Hypothalamus (tissue), 51 donors: ENCODE measurements around the gene MVP.

Experiments
- DNase-seq, 51 donors: peaks; one replicate each; lab custom pipeline; 2025; lab: John Stamatoyannopoulos, UW

MVP gene

DNA sequence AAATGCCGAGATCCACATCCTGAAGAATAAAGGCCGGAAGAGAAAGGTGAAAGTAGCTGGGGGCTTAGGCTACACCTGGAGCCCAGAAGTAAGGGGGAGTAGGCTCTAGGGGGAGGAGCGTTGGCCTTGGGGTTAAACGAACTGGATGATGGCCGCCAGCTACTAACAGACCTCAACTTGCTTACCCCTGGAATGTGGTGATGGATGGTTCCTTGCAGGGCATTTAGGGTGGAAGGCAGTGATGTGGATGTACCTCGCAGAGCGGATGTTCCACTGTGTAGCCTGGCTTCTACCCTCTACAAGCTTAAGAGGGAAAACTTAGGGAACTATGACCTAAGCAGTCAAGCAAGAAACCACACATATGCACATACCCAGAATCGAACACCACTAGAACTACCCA, 16.2 kb upstream of the MVP start:
- DNase-seq: no peak

DNA sequence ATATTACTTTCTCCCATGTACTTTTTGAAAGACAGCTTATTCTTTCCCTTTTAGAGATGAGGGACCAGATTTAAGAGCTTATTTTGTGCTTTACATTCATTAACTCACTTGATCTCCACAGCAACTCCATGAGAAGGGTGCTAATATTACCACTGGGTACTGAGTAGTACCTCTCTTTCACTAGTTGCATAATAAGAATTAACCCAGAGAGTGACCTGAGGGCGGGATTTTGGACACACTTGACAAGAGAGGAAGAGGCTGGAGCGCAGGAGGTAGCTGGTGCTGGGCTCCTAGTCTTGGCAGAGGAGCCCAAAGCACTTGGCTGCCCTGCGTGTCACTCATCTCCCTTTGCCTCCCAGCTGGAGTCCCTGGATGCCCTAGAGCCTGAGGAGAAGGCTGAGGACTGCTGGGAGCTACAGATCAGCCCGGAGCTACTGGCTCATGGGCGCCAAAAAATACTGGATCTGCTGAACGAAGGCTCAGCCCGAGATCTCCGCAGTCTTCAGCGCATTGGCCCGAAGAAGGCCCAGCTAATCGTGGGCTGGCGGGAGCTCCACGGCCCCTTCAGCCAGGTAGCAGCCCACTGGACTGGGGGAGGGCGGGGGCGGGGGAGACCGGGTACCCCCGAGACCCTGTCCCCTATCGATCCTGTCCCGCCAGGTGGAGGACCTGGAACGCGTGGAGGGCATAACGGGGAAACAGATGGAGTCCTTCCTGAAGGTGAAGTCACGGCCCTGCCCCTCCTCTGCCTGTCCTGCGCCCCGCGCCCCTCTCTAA, 15.6 kb upstream of the MVP start:
- peak in 22 of 51 donors; percentile 22 to 70 (median 46) for DNase-seq

DNA sequence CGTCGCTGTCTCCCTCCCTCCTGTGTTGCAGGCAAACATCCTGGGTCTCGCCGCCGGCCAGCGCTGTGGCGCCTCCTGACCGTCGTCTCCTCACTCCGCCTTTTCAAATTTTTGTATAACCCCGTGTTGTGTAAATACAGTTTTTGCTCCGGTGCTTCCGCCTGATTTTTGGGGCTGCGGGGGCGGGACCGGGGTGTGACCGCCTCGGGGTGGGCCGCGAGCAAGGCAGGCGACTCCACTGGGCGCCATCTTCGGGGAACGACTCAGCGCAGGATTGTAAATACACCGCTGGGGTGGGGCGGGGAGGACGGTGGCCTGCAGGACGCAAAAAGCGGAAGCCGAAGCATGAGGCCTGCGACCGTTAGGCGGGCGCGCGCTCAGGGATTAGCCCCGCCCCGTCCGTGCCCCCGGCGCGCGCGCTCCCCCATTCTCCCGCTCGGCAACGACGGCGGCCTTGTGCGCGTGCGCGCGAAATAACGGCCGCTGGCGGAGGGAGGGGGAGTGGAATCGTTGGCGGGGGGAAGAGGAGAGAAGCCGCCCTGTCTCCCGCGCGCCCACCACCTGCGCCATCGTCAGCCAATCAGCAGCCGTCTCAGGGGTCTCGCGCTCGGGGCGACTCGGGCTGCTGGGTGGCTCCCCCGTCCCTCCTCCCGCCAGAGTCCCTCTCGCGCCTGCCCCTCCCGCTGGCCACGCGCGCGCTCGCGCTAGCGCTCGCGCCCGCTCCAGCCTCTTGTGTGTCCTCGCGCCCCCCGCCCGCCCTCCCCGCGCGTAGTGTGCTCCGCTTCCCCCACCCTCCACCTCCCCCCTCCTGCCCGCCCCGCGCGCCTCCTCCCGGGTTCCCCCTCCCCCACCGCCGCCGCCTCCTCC, 14.8 kb upstream of the MVP start:
- peak; percentile 75 to 99 (median 96) for DNase-seq

DNA sequence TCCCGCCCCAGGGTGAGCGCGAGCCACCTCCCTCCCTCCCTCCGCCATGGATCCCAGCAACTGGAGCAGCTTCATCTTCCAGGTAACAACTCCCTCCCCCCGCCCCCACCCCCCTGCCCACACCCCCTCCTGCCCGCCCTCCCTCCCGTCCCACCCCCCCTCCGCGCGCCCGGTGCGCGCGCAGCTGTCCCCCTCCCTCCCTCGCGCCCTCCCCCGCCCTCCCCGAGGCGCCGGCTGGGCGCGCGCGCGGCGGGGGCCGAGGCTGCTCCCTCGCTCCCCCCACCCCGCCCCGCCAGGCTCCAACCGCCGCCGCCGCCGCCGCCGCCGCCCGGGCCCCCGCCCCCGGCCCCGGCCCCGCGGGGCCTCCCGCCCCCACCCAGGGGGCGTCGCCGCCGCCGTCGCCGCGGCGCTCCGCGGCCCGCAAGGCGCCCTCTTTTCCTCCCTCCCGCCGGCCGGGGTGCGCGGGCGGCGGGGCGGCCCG, 14.1 kb upstream of the MVP start, which contains the start of gene MAZ:
TSS of gene MAZ (plus strand) at position 431 of the 481 bp plus-strand sequence. CDS start 173 bp downstream, outside the sequence.
- DNase-seq: peak in 14 of 51 donors; percentile 49 to 86 (median 71)

DNA sequence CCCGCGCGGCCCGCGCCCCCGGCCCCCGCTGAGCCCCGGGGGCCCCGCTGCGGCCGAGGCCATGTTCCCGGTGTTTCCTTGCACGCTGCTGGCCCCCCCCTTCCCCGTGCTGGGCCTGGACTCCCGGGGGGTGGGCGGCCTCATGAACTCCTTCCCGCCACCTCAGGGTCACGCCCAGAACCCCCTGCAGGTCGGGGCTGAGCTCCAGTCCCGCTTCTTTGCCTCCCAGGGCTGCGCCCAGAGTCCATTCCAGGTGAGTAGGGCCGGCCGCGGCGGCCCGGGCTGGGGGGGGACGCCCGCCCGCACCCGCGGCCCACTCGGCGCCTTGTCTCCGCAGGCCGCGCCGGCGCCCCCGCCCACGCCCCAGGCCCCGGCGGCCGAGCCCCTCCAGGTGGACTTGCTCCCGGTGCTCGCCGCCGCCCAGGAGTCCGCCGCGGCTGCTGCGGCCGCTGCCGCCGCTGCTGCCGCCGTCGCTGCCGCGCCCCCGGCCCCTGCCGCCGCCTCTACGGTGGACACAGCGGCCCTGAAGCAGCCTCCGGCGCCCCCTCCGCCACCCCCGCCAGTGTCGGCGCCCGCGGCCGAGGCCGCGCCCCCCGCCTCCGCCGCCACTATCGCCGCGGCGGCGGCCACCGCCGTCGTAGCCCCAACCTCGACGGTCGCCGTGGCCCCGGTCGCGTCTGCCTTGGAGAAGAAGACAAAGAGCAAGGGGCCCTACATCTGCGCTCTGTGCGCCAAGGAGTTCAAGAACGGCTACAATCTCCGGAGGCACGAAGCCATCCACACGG, 13.4 kb upstream of the MVP start:
- DNase-seq: peak in 11 of 51 donors; percentile 13 to 49 (median 27)

DNA sequence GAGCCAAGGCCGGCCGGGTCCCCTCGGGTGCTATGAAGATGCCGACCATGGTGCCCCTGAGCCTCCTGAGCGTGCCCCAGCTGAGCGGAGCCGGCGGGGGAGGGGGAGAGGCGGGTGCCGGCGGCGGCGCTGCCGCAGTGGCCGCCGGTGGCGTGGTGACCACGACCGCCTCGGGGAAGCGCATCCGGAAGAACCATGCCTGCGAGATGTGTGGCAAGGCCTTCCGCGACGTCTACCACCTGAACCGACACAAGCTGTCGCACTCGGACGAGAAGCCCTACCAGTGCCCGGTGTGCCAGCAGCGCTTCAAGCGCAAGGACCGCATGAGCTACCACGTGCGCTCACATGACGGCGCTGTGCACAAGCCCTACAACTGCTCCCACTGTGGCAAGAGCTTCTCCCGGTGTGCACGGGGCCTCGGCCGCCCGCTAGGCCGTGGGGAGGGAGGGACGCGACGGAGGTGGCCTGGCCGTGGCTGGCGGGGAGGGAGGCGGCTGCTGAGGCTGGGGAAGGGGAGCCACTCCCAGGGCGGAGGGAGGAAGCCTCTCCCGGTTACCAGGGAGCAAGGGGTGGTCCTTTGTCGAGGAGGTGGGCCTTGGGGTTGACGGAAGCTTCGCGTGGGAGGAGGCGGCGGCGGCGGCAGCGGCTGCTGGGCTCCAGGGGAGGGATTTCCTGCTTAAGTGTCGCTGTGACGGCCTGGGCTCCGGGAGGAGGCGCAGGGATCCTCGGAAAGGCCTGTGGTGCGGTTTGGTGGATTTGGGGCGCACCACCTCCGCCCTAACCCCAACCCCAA, 12.6 kb upstream of the MVP start:
- peak in 46 of 51 donors; percentile 39 to 95 (median 81) for DNase-seq

DNA sequence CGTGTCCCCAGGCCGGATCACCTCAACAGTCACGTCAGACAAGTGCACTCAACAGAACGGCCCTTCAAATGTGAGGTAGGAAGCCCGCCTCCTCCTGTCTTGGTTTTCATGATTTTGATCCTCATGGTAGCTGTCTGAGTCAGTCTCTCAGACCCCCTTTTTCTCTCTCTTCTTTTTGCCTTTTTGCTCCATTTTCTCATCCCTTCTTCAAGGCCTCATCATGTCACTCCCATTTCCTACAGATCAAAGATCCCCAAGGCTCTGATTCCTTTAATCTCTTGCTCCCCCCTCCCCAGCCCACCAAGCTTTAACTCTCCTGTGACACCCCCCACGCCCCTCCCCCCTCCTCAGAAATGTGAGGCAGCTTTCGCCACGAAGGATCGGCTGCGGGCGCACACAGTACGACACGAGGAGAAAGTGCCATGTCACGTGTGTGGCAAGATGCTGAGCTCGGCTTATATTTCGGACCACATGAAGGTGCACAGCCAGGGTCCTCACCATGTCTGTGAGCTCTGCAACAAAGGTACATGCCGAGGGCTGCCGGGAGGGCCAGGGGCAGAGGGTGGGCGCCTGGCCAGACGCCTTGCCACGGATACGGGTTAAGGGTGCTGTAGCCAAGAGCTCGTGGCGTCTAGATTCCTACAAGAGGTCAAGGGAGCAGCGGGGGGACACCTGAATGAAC, 11.9 kb upstream of the MVP start:
- no peak for DNase-seq

DNA sequence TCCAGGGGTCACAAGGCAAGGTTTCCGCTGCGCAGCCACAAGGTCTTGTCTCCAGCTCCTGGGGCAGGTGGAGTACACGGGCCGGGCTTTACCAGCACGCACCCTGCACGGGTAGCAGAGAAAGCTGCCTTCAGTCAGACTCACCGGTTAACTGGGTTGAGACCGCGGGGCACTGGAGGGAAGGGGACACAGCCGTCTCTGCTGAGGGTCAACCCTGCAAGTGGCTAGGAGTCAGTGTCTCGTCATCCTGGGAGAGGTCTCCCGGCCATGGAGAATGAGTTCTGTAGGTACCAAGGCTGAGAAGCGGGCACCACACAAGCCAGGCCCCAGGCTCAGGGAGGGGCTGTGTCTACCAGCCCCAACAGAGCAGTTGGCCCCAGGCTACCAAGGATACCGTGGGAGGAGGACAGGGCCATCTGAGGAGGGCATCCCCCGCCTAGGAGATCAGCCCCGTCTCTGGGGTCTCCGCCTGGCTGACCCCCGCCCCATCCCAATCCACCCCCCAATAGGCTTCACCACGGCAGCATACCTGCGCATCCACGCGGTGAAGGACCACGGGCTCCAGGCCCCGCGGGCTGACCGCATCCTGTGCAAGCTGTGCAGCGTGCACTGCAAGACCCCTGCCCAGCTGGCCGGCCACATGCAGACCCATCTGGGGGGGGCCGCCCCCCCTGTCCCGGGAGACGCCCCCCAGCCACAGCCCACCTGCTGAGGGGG, 11.1 kb upstream of the MVP start:
- DNase-seq: no peak

DNA sequence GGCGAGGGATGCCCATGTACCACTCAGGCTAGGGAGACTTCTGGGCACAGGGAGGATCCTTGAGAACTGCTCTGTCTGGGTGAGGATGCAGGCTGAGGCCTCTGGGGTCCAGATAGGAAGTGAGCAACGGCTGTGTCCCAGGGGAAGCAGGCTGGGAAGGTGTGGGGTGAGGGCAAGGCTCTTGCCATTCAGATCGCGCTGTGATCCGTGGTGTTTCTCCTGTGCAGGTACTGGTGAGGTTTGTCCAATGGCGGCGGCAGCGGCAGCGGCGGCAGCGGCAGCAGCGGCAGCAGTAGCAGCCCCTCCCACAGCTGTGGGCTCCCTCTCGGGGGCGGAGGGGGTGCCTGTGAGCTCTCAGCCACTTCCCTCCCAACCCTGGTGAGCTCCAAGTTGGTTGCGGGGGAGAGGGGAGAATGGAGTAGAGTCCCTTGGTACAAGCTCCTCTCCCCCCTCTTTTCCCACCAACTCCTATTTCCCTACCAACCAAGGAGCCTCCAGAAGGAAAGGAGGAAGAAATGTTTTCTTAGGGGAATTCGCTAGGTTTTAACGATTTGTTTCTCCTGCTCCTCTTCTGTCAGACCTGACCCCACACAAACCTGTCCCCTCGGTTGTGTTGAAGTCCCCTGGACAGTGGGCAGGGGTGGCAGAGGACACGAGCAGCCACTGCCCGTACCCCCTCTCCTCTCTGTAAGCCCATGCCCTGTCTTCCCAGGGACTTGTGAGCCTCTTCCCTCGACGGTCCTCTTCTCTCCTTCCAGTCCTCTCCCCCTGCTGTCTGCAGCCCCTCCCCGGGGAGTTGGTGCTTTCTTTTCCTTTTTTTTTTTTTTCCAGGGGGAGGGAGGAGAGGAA, 10.2 kb upstream of the MVP start:
- no peak for DNase-seq

DNA sequence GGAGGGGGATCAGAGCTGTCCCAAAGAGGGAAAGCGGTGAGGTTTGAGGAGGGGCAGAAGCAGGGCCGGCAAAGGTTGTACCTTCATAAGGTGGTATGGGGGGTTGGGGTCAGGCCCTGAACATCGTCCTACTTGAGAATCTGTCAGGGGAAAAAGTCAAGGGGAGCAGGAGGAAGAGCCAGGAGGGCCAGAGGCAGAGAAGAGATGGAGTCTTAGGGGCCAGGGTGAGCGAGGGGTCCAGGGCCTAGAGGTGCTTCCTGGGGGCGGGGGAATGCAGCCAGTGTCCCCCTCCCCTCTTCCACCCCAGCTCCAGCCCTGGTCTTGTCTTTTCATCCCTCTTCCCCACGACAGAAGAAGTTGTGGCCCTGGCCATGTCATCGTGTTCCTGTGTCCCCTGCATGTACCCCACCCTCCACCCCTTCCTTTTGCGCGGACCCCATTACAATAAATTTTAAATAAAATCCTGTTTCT, 9.5 kb upstream of the MVP start:
- DNase-seq: no peak

DNA sequence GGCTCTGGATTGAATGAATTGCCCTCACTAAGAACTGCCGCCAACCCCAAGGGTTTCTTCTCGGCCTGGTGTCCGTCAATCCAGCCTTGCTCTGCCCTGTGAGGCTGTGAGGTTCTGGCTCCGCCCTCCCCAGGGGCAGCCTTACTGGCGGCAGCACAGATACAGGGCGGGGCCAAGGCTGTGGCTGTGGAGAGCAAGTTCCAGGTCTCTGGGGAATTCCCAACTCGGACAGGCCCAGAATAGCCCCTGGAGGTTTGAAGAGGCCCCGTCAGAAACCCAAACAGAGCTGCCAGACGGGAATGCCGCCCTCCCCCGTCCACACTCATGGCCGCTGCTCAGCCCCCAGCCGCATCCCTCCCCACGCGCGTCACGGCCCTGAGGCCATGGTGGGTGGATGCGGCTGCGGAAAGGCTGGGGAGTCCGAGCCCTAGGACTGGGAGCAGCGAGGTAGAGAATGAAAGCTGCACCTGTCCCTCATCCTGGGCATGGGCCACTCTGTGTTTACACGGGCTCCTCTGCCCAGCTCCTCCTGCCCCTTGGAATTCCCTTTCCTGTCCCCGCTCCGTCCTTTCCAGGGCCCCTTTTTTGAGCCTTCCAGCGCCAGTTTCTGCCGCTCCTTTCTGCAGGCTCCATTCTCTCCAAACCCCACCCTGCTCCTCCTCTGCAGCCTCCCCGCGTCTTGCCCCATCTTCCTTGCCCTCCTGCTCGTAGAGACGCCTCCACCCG, 8.9 kb upstream of the MVP start:
- peak in 49 of 51 donors; percentile 57 to 99 (median 89) for DNase-seq

DNA sequence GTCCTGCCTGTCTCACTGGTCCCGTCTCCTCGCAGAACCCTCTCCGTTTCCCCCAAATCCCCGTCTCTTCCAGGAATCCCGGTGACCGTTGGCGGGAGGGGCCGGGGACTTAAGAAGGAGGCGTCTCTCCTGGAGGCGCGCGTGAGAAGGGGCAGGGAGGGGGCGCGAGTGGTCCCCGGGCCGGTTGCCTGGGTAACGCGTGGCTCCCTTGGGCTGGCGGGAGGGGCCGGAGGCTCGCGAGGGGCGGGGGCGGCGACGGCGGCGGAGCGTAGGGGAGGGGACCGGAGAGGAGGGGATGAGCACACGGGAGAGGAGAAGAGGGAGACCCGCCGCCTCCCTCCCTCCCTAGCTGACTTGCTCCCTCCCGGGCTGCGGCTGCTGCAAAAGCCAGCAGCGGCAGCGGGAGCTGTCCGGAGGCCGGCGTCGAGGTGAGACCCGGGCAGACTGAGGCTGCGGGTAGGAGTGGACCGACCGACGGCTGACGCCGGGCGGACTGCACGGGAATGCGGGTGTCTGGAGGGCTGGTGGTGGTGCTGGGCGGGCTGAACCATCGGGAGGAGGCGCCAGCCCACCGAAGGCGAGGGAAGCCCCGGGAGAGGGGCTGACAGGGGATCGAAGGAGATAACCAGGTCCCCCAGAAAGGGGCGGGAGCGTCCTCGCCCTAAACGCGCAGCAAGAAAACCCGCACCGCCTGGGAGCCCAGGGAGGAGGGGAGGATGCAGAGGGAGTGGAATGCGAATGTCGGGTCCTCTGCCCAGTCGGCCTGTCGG, 8.2 kb upstream of the MVP start, which contains the start of gene PRRT2:
TSS of gene PRRT2 (plus strand) at position 298 of the 770 bp plus-strand sequence. CDS start 862 bp downstream, outside the sequence.
- DNase-seq: peak in 42 of 51 donors; percentile 25 to 83 (median 68)

DNA sequence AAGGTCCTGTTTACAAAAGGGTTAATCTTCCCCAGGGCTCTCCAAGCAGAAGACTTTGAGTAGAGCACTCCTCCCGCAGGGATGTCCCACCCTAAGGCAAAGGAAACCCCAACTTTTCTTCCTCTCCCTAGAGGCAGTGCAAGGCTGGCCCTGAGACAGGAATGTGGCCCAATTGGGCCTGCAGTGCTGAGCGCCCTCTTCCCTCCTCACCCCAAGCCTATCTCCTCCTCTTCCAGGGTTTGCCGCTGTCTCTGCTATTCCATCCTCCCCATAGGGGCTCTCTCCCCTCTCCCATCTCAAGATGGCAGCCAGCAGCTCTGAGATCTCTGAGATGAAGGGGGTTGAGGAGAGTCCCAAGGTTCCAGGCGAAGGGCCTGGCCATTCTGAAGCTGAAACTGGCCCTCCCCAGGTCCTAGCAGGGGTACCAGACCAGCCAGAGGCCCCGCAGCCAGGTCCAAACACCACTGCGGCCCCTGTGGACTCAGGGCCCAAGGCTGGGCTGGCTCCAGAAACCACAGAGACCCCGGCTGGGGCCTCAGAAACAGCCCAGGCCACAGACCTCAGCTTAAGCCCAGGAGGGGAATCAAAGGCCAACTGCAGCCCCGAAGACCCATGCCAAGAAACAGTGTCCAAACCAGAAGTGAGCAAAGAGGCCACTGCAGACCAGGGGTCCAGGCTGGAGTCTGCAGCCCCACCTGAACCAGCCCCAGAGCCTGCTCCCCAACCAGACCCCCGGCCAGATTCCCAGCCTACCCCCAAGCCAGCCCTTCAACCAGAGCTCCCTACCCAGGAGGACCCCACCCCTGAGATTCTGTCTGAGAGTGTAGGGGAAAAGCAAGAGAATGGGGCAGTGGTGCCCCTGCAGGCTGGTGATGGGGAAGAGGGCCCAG, 7.3 kb upstream of the MVP start:
- DNase-seq: peak in 4 of 51 donors; percentile 7 to 69 (median 42)

DNA sequence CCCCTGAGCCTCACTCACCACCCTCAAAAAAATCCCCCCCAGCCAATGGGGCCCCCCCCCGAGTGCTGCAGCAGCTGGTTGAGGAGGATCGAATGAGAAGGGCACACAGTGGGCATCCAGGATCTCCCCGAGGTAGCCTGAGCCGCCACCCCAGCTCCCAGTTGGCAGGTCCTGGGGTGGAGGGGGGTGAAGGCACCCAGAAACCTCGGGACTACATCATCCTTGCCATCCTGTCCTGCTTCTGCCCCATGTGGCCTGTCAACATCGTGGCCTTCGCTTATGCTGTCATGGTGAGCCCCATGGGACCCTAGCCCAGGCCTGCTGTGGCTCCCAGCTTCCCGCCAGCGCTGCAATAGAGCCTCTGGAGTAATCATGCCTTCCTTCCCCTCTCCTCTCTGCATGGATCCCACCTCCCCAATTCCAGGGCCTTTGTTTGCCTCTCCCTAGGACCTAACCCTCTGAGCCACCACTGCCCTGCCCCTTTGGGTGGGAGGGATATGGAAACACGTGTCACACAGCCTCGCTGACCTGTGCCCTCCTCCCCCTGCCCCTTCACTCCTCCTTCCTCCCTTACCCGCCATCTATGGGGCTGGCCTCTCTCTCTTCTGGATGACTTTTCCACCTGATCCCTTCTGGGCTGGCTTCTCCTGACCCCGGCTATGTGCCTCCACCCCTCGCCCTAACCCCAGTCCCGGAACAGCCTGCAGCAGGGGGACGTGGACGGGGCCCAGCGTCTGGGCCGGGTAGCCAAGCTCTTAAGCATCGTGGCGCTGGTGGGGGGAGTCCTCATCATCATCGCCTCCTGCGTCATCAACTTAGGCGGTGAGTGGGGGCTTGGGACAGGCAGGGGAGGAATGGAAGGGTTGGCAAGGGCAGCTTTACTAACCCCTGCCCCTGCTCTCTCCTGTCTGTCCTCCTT, 6.4 kb upstream of the MVP start:
- DNase-seq: no peak
